Large intestine (tissue), 3 donors: ENCODE results near the gene SHISA6. TPM values are rescaled to one million over a fixed set of nuclear protein-coding genes. Genes with fewer than 3 reads are reported as not detected.
A peak's percentile ranks its signal among the peaks of the same experiment; 100 is the strongest.

ENCODE experiments used
- DNase-seq, 2 donors: peaks; one replicate each; pipeline versions ENCODE4 v3.0.0 to v3.0.0-alpha.2; 2013
- H3K27ac ChIP-seq: one replicate; pipeline ENCODE4 v1.5.1; 2013; ENCODE audit warnings: low read length
- H3K27me3 ChIP-seq: 2 replicates; pipeline ENCODE4 v1.6.1; 2013; ENCODE audit warnings: low read length; ENCODE audit not compliant: control insufficient read depth, insufficient read depth
- H3K36me3 ChIP-seq: 2 replicates; pipeline ENCODE4 v1.6.1; 2013; ENCODE audit warnings: low read length; ENCODE audit not compliant: control insufficient read depth, insufficient read depth
- H3K4me1 ChIP-seq: one replicate; pipeline ENCODE4 v1.6.1; 2013; ENCODE audit warnings: low read length; ENCODE audit not compliant: control insufficient read depth, insufficient read depth
- H3K4me3 ChIP-seq: one replicate; pipeline ENCODE4 v1.5.1; 2013; ENCODE audit warnings: low read length
- H3K9me3 ChIP-seq: one replicate; pipeline ENCODE4 v1.6.1; 2013; ENCODE audit warnings: mild to moderate bottlenecking, low read depth, low read length, moderate library complexity; ENCODE audit not compliant: control insufficient read depth
- WGBS: methylation state at CpG from one replicate; pipeline ENCODE4 v1.1.5; 2013; ENCODE audit warnings: low lambda C conversion rate; ENCODE audit not compliant: insufficient coverage; 5-methylcytosine and 5-hydroxymethylcytosine counted together
- polyA plus RNA-seq: library from polyadenylated mRNA; unstranded; fragments of 120-200 nt; gene quantifications from one replicate; pipeline ENCODE4 v1.2.1, GENCODE V29; 2013

SHISA6 gene
- polyA plus RNA-seq, 1 donor = 0.24 TPM

DNA sequence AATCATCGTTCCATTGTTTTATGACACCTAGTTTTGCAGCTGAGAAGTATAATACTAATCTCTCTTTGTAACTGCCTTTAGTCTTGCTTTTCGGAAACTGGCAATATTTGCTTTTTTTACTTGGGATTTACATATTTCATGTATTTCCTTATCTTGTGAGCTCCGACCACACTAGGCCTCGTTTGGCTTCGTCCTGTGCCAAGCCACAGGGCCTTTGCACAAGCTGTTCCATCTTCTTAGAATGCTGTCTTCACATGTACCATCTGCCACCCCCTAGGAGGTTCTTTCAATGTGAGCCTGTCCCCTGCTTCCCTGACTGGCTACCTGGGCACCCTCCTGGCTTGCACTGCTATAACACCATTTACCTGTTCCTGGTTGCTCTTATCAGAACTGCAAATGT lies 77.2 kb downstream of the SHISA6 start:
- no peaks in the 10 kb centered on the region for H3K27me3 ChIP-seq
- no peaks in the 10 kb centered on the region for H3K36me3 ChIP-seq
- H3K9me3 ChIP-seq = no peaks in the 10 kb centered on the region
- no peak for DNase-seq
- no peaks in the 10 kb centered on the region for H3K4me1 ChIP-seq
- H3K4me3 ChIP-seq = no peak overlapping the region
- 100% methylated on average over 2 of the region's 5 CpGs for WGBS
- no peak overlapping the region for H3K27ac ChIP-seq

DNA sequence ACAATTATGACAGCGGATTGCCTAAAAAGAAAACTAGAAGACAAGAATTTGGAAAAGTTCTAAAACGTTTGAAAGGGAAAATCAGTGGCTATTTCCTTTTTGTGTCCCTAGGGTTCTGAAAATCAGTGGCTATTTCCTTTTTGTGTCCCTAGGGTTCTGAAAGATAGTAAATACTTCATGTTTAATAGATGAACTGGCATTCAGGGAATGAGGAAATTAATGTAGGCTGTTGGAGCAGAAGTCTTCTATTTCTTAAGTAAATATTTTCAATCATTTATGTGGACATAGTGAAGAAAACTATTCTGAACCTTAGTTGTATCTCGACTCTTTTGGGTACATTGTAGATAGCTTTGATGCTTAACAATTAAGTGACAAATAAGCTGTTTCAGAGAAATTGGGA lies 78.9 kb downstream of the SHISA6 start:
- no peaks in the 10 kb centered on the region for H3K36me3 ChIP-seq
- H3K4me1 ChIP-seq = no peaks in the 10 kb centered on the region
- H3K27ac ChIP-seq = no peak overlapping the region
- WGBS = 77% methylated on average over 3 of the region's 3 CpGs
- no peak for DNase-seq
- no peak overlapping the region for H3K4me3 ChIP-seq
- H3K9me3 ChIP-seq = no peaks in the 10 kb centered on the region
- H3K27me3 ChIP-seq = no peaks in the 10 kb centered on the region

DNA sequence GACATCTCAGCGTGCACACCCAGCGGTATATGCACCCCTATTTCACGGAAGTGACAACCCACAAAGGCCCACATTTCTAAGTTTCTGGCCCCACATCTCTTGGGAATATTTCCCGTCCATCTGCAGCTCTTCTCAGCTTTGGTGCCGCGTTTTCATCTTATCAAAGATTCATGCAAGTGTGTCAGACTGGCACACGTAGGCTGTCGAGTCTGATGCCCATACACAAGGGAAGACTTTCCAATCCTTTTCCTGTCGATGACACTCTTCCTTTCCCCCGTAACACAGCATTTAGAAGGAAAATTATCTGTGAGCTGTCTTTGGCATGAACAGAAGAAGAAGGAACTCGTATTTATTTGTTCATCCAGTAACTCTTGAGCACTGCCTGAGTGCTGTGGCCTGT lies 83.0 kb downstream of the SHISA6 start:
- Histone ChIP-seq H3K4me1 (no peaks in the 10 kb centered on the region), H3K27me3 (no peaks in the 10 kb centered on the region), H3K27ac (no peak overlapping the region), H3K4me3 (no peak overlapping the region), H3K9me3 (no peaks in the 10 kb centered on the region), H3K36me3 (no peaks in the 10 kb centered on the region)
- no peak for DNase-seq
- no CpG with 5 or more reads among the region's 11 CpGs for WGBS

DNA sequence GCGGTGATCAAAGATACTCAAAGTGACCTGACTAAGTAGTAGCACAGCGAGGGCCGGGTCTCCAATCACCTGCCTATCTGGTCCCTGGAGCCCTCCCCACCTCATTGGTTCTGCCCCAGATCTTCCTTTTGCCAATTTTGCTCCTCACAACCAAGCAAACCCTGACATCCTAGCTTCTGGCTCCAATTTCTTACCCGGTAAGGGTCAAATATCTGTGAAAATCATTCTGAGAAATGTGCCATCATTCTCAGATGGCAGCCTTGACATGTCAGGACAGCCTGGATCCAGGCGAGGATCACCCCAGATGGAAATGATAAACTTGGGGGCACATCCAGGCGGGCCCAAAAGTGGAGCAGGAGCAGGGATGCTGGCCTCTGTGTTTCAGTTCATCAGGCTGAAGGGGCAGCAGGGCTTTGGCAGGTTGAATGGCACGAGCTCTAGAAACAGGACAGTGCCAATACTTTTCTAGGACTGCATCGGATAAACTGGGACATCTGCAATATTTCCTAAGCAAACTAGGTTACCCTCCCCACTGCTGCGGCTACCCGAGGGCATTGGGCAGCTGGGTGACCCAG lies 83.9 kb downstream of the SHISA6 start:
- H3K36me3 ChIP-seq = no peaks in the 10 kb centered on the region
- no peaks in the 10 kb centered on the region for H3K27me3 ChIP-seq
- no peaks in the 10 kb centered on the region for H3K9me3 ChIP-seq
- no peak overlapping the region for H3K4me3 ChIP-seq
- H3K27ac ChIP-seq = no peak overlapping the region
- no CpG with 5 or more reads among the region's 10 CpGs for WGBS
- H3K4me1 ChIP-seq = no peaks in the 10 kb centered on the region
- no peak for DNase-seq

DNA sequence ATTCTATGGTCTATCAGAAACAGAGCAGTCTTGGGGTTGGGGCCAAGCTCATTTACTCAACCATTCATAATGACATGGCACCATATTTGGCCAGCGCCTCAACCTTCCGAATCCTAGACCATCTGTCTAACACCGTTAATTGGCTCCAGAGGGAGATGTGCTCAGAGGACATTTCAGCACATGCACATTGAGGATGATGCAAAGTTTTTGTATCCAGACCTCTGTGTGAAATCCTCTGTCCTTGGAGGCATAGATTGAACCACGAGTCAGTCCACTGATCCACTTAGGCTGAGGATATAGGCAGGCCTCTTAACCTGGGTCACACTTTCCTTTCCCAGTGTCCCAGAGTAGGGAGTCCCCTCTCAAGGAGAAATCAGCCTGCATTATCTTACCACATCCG lies 85.5 kb downstream of the SHISA6 start:
- H3K9me3 ChIP-seq = no peaks in the 10 kb centered on the region
- no peak overlapping the region for H3K4me3 ChIP-seq
- no peaks in the 10 kb centered on the region for H3K27me3 ChIP-seq
- no CpG with 5 or more reads among the region's 5 CpGs for WGBS
- no peak for DNase-seq
- H3K4me1 ChIP-seq = peaks cover 3% of the 10 kb centered on the region
- no peak overlapping the region for H3K27ac ChIP-seq
- no peaks in the 10 kb centered on the region for H3K36me3 ChIP-seq

DNA sequence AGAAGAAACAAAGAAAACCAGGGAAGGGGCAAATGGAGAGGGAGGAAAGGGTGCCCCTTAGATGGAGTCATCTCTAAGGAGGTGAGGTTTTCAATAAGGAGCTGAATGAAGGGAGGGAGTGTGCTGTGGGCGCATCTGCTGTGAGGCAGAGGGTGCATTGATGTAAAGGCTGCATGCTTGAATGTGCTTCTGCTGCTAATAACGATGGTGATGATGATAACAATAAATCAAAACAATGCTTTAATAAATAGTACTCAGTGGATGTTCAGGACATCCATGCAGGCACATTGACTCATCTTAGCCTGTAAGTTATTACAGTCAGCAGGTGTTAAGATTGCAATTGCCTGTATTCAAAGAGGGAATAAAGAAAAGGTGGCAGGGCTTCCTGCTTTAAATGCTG lies 87.8 kb downstream of the SHISA6 start:
- H3K9me3 ChIP-seq = no peaks in the 10 kb centered on the region
- no peaks in the 10 kb centered on the region for H3K27me3 ChIP-seq
- no peak for DNase-seq
- peaks cover 3% of the 10 kb centered on the region for H3K4me1 ChIP-seq
- no peak overlapping the region for H3K27ac ChIP-seq
- H3K36me3 ChIP-seq = no peaks in the 10 kb centered on the region
- WGBS = no CpG with 5 or more reads among the region's 2 CpGs
- no peak overlapping the region for H3K4me3 ChIP-seq

DNA sequence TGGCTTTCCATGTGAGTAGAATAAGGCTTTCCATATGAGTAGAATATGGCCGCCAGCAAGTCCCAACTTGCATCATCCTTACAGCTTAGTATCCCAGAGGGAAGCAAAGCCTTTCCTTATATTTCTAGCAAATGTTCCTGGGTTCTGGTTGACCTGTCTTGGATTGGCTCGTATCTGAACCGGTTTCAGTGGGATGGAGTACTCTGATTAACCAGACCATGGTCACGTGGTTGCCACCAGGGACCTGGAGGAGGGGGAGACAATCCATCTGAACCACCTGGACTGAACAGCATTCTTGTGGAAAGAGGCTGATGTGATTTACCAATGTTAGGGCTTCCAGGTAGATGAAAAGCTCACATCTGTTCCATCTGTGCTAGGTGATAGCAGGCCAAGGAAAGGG lies 89.0 kb downstream of the SHISA6 start:
- Histone ChIP-seq H3K27ac (no peak overlapping the region), H3K4me1 (peaks cover 3% of the 10 kb centered on the region), H3K9me3 (no peaks in the 10 kb centered on the region), H3K4me3 (no peak overlapping the region), H3K27me3 (no peaks in the 10 kb centered on the region), H3K36me3 (no peaks in the 10 kb centered on the region)
- no CpG with 5 or more reads among the region's 4 CpGs for WGBS
- no peak for DNase-seq

DNA sequence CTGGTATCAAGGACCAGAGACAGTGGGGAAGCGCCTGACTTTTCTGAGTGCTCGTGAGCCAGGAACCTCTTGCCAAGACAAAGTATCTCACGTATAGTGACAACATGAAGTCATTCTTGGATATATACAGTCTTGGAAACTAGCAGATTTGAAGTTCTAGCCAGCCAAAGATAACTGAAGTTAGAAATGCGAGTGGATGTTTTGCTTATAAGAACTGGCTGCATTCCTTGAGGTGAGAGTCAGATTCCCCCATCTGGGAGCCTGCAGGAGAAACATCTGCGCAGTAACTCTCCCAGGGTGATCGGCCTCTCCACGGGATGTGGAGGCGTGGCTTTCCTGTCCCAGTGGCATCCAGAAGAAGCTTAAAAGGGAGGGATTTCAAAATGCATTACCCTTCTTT lies 89.8 kb downstream of the SHISA6 start:
- DNase-seq = peak in 1 of 2 donors; percentile 12
- Histone ChIP-seq H3K27ac (no peak overlapping the region), H3K36me3 (no peaks in the 10 kb centered on the region), H3K4me3 (no peak overlapping the region), H3K9me3 (no peaks in the 10 kb centered on the region), H3K27me3 (no peaks in the 10 kb centered on the region), H3K4me1 (peaks cover 3% of the 10 kb centered on the region)
- no CpG with 5 or more reads among the region's 8 CpGs for WGBS

DNA sequence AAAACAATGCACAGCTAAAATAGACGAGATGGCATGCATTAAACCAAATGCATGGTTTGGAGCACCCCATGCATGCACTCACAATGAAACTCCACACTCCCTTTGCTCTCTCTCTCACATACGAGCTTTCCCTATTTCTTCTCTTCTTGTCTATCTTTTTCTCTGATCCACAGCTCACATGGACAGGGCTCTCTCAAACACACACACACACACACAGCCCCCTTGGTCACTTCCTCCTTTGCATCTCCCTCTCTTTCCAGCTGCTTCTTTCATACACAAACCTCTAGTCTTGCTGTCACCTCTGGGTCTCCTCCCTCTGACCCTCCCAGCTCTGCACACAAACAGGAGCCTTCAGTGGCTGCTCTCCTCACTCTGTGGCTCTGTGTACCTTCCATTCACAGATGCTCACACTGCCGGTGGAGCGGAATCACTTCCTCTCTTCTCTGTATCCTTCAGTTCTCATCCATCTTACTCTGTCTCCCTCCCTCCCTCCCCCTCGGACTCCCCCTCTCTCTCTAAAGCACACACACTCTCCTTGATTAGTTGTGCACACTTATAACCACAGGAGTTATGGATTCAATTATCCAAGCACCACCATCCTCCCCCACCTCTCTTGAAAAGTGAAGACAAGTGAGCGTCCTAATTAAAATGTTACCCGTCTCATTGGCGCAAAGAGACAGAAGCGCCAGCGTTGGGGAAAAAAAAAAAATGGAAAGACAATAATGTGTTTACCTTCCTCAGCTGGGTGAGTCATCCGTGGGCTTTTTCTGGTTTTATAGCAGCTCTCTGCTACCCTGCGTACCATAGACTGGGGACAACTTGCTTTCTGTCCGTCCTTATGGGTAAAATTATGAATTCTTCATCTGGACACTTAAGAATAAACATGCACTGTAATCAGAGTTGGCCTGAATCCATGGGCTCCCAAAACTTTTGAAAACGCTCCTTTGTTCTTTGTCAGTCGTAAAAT lies 90.8 kb downstream of the SHISA6 start:
- H3K36me3 ChIP-seq = no peaks in the 10 kb centered on the region
- H3K9me3 ChIP-seq = no peaks in the 10 kb centered on the region
- no peak overlapping the region for H3K4me3 ChIP-seq
- no peaks in the 10 kb centered on the region for H3K27me3 ChIP-seq
- peaks cover 3% of the 10 kb centered on the region for H3K4me1 ChIP-seq
- no peak overlapping the region for H3K27ac ChIP-seq
- no CpG with 5 or more reads among the region's 15 CpGs for WGBS
- no peak for DNase-seq

DNA sequence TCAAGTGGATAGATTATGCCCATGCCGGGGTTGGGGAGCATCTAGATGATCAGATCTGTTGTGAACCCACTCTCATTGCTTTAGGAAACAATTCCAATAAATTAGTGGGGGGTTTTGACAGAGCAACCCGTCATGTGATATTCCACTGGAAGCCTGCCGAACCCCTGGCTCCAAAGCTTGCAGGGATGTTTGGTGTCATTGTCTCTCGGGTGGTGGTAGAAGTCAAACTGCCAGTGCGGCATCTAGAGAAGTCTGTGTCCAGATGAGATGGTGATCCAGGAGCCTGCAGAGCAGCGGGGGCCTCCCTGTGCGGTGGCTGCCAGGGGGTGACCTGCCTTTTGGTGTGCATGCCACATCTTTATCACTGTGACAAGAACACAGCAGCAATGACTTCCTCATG lies 91.7 kb downstream of the SHISA6 start:
- H3K27ac ChIP-seq = no peak overlapping the region
- no peaks in the 10 kb centered on the region for H3K9me3 ChIP-seq
- peaks cover 3% of the 10 kb centered on the region for H3K4me1 ChIP-seq
- H3K36me3 ChIP-seq = no peaks in the 10 kb centered on the region
- no peak overlapping the region for H3K4me3 ChIP-seq
- no peaks in the 10 kb centered on the region for H3K27me3 ChIP-seq
- DNase-seq = no peak
- WGBS = no CpG with 5 or more reads among the region's 7 CpGs
